NB4 (cell line): ENCODE data around the gene MT1H.
"Not testable (repeated sequence)": the region's sequence is repeated elsewhere in the genome, so short reads cannot be mapped to it uniquely, and the experiment has no call there.

ENCODE experiments used
- DNase-seq: peaks from one replicate; pipeline ENCODE4 v3.0.0; 2010; ENCODE audit warnings: low read depth
- H3K4me3 ChIP-seq: one replicate; pipeline ENCODE4 v1.5.1; 2011; ENCODE audit warnings: mild to moderate bottlenecking, low read depth, low read length, moderate library complexity
- MYC ChIP-seq: IDR thresholded peaks from 2 replicates; pipeline ENCODE4 v1.6.1; 2011; ENCODE audit warnings: low read depth, low read length
- POLR2A ChIP-seq: IDR thresholded peaks from 2 replicates; pipeline ENCODE4 v1.6.1; 2011; ENCODE audit warnings: mild to moderate bottlenecking; ENCODE audit not compliant: insufficient read length; ENCODE audit errors: extremely low read depth
- TF ChIP-seq, protein P1 (sequence below): IDR thresholded peaks from 2 replicates; pipeline ENCODE4 v1.6.1; 2011; ENCODE audit warnings: low read depth, low read length
- TF ChIP-seq, protein P2 (sequence below): IDR thresholded peaks from one replicate; pipeline ENCODE4 v1.5.1; 2012; ENCODE audit warnings: low read depth, low read length

MT1H gene

DNA sequence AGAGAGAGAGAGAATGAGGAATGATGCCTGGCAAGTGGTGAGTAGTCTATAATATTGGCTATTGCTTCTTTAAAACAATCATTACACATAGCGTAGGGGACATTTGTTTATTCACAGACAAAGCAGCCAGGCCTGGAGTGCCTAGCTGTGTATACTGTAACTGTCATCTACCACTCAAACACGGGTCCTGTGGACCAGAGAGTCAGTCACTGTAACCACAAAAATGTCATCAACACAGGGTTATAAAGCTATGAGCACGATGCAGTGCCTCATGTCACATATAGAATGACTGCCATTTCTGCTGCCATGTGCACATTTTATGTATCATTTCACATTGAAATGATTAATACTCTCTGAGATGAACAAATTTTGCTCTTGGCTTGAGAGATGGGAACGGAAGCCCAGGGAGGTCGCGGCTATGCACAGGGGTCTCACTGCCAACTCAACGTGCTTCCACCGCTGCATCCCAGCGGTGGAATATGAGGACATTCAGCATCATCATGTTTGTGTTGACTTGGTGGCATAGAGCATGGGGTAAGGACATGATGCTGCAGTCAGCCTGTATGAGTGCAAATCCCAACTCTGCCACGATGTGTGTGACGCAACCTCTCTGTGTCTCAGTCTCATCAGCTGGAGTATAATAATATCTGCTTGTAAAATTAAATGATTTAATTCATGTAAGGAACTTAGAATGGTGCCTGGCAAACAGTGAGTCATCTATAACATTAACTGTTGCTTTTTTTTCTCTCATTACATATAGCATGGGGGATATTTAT is 3.3 kb downstream of the MT1H start:
- H3K4me3 ChIP-seq, result no peak overlapping the region
- DNase-seq, result peak; percentile 29
- TF ChIP-seq, protein P1, sequence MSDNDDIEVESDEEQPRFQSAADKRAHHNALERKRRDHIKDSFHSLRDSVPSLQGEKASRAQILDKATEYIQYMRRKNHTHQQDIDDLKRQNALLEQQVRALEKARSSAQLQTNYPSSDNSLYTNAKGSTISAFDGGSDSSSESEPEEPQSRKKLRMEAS, result no peak
- TF ChIP-seq, protein P2, sequence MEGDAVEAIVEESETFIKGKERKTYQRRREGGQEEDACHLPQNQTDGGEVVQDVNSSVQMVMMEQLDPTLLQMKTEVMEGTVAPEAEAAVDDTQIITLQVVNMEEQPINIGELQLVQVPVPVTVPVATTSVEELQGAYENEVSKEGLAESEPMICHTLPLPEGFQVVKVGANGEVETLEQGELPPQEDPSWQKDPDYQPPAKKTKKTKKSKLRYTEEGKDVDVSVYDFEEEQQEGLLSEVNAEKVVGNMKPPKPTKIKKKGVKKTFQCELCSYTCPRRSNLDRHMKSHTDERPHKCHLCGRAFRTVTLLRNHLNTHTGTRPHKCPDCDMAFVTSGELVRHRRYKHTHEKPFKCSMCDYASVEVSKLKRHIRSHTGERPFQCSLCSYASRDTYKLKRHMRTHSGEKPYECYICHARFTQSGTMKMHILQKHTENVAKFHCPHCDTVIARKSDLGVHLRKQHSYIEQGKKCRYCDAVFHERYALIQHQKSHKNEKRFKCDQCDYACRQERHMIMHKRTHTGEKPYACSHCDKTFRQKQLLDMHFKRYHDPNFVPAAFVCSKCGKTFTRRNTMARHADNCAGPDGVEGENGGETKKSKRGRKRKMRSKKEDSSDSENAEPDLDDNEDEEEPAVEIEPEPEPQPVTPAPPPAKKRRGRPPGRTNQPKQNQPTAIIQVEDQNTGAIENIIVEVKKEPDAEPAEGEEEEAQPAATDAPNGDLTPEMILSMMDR, result no peak
- TF ChIP-seq MYC (no peak), POLR2A (no peak)

DNA sequence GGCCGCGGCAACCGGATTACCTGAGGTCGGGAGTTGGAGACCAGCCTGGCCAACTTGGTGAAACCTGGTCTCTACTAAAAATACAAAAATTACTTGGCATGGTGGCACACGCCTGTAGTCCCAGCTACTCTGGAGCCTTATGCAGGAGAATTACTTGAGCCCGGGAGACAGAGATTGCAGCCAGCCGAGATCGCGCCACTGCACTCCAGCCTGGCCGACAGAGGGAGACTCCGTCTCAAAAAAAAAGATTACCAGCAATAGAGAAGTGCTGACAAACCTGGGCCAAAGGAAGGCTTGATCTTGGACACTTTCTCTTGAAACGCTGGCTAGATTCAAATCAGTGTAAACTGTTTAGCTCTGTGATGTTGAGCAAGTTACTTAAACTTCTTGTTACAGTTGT is 4.3 kb downstream of the MT1H start:
- no peak for DNase-seq
- no peak for TF ChIP-seq POLR2A
- TF ChIP-seq, protein P2, result peak; percentile 16
- TF ChIP-seq MYC, result no peak
- TF ChIP-seq, protein P1, result no peak
- no peak overlapping the region for H3K4me3 ChIP-seq

DNA sequence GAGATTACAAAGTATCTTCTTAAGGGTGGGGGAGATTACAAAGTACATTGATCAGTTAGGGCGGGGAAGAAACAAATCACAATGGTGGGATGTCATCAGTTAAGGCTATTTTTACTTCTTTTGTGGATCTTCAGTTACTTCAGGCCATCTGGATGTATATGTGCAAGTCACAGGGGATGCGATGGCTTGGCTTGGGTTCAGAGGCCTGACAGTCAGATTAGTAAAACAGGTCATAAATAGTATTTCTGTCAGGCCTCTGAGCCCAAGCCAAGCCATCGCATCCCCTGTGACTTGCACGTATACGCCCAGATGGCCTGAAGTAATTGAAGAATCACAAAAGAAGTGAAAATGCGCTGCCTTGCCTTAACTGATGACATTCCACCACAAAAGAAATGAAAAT is 5.0 kb downstream of the MT1H start:
- DNase-seq, H3K4me3 ChIP-seq: not testable (repeated sequence)

DNA sequence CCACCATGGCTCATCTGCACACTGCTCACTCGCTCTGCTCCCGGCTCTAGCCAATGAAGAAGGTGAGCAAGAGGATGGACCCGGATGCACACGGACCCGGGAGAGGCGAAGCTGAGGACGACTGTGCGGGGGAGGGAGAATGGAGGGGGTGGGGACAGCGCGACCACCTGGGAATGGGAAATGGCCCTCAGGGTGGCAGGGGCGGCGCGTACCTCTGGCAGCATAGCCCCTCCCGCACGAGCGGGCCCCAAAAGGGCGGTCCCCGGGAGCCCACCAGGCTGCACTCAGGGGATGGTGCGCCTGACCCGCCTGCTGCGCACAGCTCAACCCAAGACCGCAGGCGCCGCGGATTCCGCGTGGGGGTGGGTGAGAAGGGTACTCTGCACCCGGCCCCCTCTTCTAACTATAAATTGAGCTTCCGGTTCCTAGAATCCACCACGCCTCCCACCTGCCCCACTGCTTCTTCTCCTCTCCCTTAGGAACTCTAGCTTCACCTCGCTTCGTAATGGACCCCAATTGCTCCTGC is 6.1 kb downstream of the MT1H start:
- H3K4me3 ChIP-seq, result no peak overlapping the region

DNA sequence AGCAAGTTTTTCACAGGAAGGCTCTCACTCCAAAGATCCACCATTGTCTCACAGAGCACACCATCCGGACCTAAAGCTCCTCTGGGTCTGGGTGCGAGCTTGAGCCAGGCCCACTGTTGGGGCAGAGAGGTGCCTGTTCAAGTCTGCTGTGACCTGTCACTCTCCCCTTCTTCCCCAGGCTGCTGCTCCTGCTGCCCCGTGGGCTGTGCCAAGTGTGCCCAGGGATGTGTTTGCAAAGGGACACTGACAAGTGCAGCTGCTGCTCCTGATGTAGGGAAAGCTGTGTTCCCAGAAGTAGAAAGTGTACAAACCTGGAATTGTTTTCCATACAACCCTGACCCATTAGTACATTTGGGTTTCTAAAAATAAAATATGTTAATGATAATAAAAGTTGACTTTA is 7.9 kb downstream of the MT1H start:
- no peak for DNase-seq
- no peak for TF ChIP-seq MYC
- TF ChIP-seq, protein P2, result no peak
- TF ChIP-seq, protein P1, result no peak
- no peak for TF ChIP-seq POLR2A

More for the DNA sequence above, 6.1 kb downstream of the MT1H start:
- TF ChIP-seq, protein P1, result no peak
- DNase-seq, result no peak

DNA sequence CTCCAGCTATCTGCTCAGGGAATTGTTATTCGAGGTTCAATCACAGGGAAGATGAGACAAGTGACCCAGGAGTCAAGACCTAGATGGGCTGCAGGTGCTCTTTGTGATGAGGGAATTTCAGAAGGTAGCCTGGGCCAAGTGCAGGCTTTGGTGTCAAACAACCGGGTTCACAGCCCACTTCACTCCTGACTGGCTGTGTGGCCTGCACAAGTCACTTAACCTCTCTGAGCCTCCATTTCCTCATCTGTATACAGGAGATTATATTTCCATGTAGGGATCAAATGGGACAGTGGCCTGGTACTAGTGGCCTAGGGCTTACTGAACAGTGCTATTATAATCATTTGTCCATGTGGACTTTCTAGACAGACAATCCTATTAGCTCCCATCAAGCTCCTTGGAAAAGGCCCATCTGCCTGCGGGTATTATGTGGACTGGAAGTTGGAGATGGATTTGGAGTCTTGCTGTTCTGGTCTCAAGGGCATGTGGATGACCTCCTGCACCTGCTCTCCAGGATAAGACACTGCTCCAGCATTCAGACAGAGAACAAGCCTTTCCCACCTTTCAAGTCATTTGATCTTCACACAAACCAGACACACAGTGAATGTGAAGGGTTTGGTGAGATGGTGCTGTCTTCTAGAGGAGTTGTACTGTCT is 9.6 kb downstream of the MT1H start:
- no peak overlapping the region for H3K4me3 ChIP-seq
- TF ChIP-seq POLR2A, result no peak
- no peak for DNase-seq

More for the DNA sequence above, 7.9 kb downstream of the MT1H start:
- no peak overlapping the region for H3K4me3 ChIP-seq

DNA sequence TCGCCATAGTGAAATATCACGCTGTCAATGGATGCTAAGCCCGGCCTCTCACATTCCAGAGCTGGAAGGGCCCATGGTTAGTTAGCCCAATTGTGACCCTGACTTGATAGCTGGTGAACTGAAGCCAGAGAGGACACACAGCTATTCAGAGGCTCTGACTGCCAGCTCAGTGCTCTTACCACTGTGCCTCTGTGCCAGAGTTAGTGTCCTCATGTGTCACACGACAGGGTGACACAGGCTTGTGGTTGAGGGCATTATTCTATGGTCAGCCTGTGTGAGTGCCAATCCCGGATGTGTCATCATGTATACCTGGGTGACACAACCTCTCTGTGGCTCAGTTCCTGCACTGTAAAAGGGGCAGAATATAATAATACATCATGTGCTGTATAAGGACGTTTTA is 10.2 kb downstream of the MT1H start:
- TF ChIP-seq, protein P1, result no peak
- TF ChIP-seq MYC, result no peak
- no peak for TF ChIP-seq POLR2A
- TF ChIP-seq, protein P2, result no peak
- H3K4me3 ChIP-seq, result no peak overlapping the region
- DNase-seq, result peak; percentile 40
